Lung microvascular endothelial cell (primary cell): ENCODE measurements around the gene DCTN5. TPM values are rescaled to one million over a fixed set of nuclear protein-coding genes. Genes with fewer than 3 reads are reported as not detected.

Source experiments
- total RNA-seq: library from RNA; depleted of rRNA; stranded (reverse); fragments of >200 nt; gene quantifications from 2 replicates; pipeline ENCODE4 v1.2.1, GENCODE V29; 2014

The DCTN5 gene
- total RNA-seq, 1 donor from 2014 or later, result 47.8 TPM

Other genes with a start within 250 kb of the DCTN5 start
- gene COG7, start 188.3 kb upstream of the DCTN5 start, total RNA-seq, result 8.7 and 10.9 TPM in 2 replicates
- 22.9 and 28.4 TPM in 2 replicates for gene GGA2, start 131.0 kb upstream of the DCTN5 start, total RNA-seq
- 12.6 and 16.1 TPM in 2 replicates for gene EARS2, start 84.1 kb upstream of the DCTN5 start, total RNA-seq
- 39.7 and 68.5 TPM in 2 replicates for gene UBFD1, start 83.7 kb upstream of the DCTN5 start, total RNA-seq
- 155 and 164 TPM in 2 replicates for gene NDUFAB1, start 45.1 kb upstream of the DCTN5 start, total RNA-seq
- gene PALB2, start 156 bp upstream of the DCTN5 start, total RNA-seq, result 4.1 and 6.2 TPM in 2 replicates
- 2.8 and 10.9 TPM in 2 replicates for gene PLK1, start 37.4 kb downstream of the DCTN5 start, total RNA-seq
- not detected in 2 replicates for gene ERN2, start 71.8 kb downstream of the DCTN5 start, total RNA-seq
- gene CHP2, start 113.6 kb downstream of the DCTN5 start, total RNA-seq, result not detected in 2 replicates
- gene PRKCB, start 194.5 kb downstream of the DCTN5 start, total RNA-seq, result under 0.01 TPM in 1 of 2 replicates, not detected in the other